ENCODE data around the gene TRAM2. TPM values are rescaled to one million over a fixed set of nuclear protein-coding genes. Genes with fewer than 3 reads are reported as not detected.

Gene TRAM2
- total and polyA plus RNA-seq, 2 of the 13 experiments (the other 11 are each of a cell fraction or from before 2014, with no cell fraction given), result 49.1 to 72.5 TPM

DNA sequence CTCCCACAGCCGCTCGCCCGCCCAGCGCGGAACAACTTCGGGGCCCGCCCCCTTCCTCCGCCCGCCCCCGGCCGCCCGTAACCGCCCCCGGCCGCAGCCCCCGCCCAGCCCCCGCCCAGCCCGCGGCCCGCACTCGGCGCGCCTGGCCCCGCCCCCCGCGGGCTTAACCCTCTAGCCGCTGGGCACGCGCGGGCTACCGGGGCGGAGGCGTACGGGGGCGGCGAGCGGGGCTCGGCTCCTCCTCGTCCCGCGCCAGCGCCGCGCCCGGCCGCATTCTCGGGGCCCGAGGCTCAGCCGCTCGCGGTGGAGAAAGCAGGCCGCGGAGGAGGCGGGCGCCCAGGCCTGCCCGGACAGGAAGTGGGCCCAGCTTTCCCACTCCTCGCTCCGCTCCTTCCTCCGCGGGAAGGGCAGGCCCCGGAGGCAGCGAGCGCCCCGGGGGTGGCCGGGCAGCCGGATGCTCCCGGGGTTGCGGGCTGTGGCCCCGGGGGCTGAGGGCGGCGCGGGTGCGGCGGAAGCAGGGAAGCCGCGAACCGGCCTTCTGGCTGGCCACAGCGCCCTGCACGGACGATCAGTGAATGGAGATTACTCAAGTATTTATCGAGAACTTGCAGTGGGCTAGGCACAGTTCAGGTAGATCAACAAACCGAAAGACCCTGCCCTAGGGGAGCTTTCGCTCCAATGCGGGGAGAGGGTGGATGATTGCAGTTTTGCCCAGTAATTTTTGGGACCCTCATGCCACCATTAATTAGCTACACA, at the start of gene TRAM2 (continued):
- TF ChIP-seq, protein P1, sequence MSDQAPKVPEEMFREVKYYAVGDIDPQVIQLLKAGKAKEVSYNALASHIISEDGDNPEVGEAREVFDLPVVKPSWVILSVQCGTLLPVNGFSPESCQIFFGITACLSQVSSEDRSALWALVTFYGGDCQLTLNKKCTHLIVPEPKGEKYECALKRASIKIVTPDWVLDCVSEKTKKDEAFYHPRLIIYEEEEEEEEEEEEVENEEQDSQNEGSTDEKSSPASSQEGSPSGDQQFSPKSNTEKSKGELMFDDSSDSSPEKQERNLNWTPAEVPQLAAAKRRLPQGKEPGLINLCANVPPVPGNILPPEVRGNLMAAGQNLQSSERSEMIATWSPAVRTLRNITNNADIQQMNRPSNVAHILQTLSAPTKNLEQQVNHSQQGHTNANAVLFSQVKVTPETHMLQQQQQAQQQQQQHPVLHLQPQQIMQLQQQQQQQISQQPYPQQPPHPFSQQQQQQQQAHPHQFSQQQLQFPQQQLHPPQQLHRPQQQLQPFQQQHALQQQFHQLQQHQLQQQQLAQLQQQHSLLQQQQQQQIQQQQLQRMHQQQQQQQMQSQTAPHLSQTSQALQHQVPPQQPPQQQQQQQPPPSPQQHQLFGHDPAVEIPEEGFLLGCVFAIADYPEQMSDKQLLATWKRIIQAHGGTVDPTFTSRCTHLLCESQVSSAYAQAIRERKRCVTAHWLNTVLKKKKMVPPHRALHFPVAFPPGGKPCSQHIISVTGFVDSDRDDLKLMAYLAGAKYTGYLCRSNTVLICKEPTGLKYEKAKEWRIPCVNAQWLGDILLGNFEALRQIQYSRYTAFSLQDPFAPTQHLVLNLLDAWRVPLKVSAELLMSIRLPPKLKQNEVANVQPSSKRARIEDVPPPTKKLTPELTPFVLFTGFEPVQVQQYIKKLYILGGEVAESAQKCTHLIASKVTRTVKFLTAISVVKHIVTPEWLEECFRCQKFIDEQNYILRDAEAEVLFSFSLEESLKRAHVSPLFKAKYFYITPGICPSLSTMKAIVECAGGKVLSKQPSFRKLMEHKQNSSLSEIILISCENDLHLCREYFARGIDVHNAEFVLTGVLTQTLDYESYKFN (CRISPR knock-in tag; conservative IDR thresholded peaks at IDR 0.05), result 0 out of 2 replicates have a peak, but pooled peaks have one; percentile 32
- TF ChIP-seq ERF (CRISPR knock-in tag; IDR thresholded peaks at IDR 0.05), result no peak; the same call in 1 of the 2 replicates
- TF ChIP-seq ARNTL (CRISPR knock-in tag; IDR thresholded peaks at IDR 0.05), result no peak
- TF ChIP-seq, protein P2, sequence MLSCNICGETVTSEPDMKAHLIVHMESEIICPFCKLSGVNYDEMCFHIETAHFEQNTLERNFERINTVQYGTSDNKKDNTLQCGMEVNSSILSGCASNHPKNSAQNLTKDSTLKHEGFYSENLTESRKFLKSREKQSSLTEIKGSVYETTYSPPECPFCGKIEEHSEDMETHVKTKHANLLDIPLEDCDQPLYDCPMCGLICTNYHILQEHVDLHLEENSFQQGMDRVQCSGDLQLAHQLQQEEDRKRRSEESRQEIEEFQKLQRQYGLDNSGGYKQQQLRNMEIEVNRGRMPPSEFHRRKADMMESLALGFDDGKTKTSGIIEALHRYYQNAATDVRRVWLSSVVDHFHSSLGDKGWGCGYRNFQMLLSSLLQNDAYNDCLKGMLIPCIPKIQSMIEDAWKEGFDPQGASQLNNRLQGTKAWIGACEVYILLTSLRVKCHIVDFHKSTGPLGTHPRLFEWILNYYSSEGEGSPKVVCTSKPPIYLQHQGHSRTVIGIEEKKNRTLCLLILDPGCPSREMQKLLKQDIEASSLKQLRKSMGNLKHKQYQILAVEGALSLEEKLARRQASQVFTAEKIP (CRISPR knock-in tag; IDR thresholded peaks at IDR 0.05; ENCODE audit: borderline replicate concordance), result no peak
- TF ChIP-seq YY1 (IDR thresholded peaks at IDR 0.05; ENCODE audit: insufficient read depth, insufficient replicate concordance, low read depth, low read length), result peak; percentile 83
- TF ChIP-seq ZNF776 (CRISPR knock-in tag; IDR thresholded peaks at IDR 0.05), result peak; percentile 78; the same call in 1 of the 2 replicates
- TF ChIP-seq ZFP82 (CRISPR knock-in tag; IDR thresholded peaks at IDR 0.05; ENCODE audit: borderline replicate concordance), result peak; percentile 97; the same call in 1 of the 2 replicates
- TF ChIP-seq ZFP36L1 (CRISPR knock-in tag; IDR thresholded peaks at IDR 0.05), result peak; percentile 24; the same call in 1 of the 2 replicates
- no peak; the same call in 1 of the 2 replicates for TF ChIP-seq ZNF367 (CRISPR knock-in tag; IDR thresholded peaks at IDR 0.05; ENCODE audit: borderline replicate concordance)
- TF ChIP-seq ESRRA (CRISPR knock-in tag; IDR thresholded peaks at IDR 0.05; ENCODE audit: low read depth), result peak; percentile 22; the same call in 1 of the 2 replicates
- TF ChIP-seq, protein P3, sequence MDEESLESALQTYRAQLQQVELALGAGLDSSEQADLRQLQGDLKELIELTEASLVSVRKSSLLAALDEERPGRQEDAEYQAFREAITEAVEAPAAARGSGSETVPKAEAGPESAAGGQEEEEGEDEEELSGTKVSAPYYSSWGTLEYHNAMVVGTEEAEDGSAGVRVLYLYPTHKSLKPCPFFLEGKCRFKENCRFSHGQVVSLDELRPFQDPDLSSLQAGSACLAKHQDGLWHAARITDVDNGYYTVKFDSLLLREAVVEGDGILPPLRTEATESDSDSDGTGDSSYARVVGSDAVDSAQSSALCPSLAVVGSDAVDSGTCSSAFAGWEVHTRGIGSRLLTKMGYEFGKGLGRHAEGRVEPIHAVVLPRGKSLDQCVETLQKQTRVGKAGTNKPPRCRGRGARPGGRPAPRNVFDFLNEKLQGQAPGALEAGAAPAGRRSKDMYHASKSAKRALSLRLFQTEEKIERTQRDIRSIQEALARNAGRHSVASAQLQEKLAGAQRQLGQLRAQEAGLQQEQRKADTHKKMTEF (CRISPR knock-in tag; IDR thresholded peaks at IDR 0.05), result peak; percentile 81
- TF ChIP-seq SAFB2 (CRISPR knock-in tag; IDR thresholded peaks at IDR 0.05; ENCODE audit: borderline replicate concordance, low read depth), result peak; percentile 91
- TF ChIP-seq, protein P4, sequence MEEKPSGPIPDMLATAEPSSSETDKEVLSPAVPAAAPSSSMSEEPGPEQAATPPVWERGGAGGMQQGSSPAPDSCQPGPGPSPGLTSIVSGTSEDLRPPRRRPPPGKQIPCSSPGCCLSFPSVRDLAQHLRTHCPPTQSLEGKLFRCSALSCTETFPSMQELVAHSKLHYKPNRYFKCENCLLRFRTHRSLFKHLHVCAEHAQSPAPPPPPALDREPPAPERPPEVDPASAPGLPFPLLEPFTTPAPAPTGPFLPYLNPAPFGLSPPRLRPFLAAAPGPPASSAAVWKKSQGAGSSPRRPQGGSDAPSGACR (CRISPR knock-in tag; IDR thresholded peaks at IDR 0.05), result 0 out of 2 replicates have a peak, but pooled peaks have one; percentile 61
- TF ChIP-seq ZNF883 (CRISPR knock-in tag; IDR thresholded peaks at IDR 0.05; ENCODE audit: not compliant biosample characterization), result peak; percentile 78
- no peak for TF ChIP-seq NBN (conservative IDR thresholded peaks at IDR 0.05)
- TF ChIP-seq CEBPB (IDR thresholded peaks at IDR 0.05; ENCODE audit: borderline replicate concordance, low read depth, low read length), result no peak
- TF ChIP-seq TBX2 (CRISPR knock-in tag; IDR thresholded peaks at IDR 0.05; ENCODE audit: borderline replicate concordance), result peak; percentile 64
- TF ChIP-seq, protein P5, sequence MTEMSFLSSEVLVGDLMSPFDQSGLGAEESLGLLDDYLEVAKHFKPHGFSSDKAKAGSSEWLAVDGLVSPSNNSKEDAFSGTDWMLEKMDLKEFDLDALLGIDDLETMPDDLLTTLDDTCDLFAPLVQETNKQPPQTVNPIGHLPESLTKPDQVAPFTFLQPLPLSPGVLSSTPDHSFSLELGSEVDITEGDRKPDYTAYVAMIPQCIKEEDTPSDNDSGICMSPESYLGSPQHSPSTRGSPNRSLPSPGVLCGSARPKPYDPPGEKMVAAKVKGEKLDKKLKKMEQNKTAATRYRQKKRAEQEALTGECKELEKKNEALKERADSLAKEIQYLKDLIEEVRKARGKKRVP (CRISPR knock-in tag; IDR thresholded peaks at IDR 0.05), result peak in 1 of 2 experiments; percentile 48; a peak in 1 of 4 replicates
- peak; percentile 86 for TF ChIP-seq HNRNPLL (IDR thresholded peaks at IDR 0.05; ENCODE audit: low read depth, low read length, poor library complexity, severe bottlenecking)

All from HepG2 (cell line).